ENCODE data around the gene ZNF625. TPM values are rescaled to one million over a fixed set of nuclear protein-coding genes. Genes with fewer than 3 reads are reported as not detected.
A peak's percentile ranks its signal among the peaks of the same experiment; 100 is the strongest.

ZNF625 gene
- total RNA-seq = 28.0 and 29.7 TPM in 2 replicates
- long read RNA-seq, partial matches to known transcripts = 0 of 2 reads
- long read RNA-seq, other reads (novel, unspliced or antisense) = 2 of 2 reads

DNA sequence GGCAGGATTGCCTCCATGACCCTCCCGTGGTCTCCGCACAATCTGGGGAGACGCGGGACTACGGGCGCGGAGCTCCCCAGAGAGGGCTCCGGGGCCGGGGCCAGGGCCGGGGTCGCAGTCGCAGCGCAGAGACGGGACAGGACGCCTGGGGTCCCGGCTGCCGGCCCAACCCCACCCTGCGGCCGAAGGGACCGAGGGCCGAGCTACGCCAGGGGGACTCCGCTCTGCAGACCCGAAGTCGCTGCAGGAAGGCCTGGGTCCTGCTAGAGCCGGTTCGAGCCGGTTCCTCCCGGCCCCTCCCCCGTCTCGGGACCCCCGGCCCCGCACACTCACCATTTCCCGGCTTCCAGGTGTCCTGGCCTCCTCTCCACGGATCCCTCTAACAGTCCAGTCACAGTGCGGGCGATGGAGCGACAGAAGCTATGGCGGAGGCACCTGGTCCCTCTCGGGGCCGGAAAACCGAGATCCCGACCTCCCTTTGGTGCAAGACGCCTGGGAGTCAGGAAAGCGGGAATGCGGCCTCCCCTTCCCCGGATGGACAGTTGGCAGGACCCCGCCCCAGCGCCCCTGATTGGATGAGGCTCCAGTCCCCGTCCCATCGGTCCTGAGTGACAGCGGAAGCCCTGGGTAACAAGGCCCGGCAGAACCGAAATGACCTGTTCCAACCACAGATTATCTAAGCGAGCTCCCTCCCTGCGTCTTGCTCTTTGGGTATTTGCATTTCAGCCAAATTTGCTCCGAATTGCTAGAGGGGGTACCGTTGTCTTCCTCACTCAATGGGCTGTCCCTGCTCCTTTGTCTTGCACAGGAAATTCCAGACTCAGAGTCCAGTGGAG, at the start of gene ZNF625:
ZNF625 (minus strand) TSS at position 512 of the 836 bp plus-strand sequence; CDS start at position 336, 176 bp downstream.
- Mint-ChIP-seq H3K4me1 (ENCODE audit: low read depth) (peaks cover 11% of the 10 kb centered on the region), H3K9me3 (ENCODE audit: low read depth) (peaks cover 8% of the 10 kb centered on the region), H3K27me3 (peaks cover 3% of the 10 kb centered on the region), H3K4me3 (ENCODE audit: low read depth) (peak within 1 kb of the TSS; percentile 94), H3K27ac (peak within 1 kb of the TSS; percentile 99), H3K36me3 (ENCODE audit: insufficient read depth) (peaks cover 31% of the 10 kb centered on the region)
- peak; percentile 85 for DNase-seq (ENCODE audit: low spot score, unreplicated experiment)
- TF ChIP-seq CTCF (IDR thresholded peaks at IDR 0.05; ENCODE audit: unreplicated experiment) = no peak

DNA sequence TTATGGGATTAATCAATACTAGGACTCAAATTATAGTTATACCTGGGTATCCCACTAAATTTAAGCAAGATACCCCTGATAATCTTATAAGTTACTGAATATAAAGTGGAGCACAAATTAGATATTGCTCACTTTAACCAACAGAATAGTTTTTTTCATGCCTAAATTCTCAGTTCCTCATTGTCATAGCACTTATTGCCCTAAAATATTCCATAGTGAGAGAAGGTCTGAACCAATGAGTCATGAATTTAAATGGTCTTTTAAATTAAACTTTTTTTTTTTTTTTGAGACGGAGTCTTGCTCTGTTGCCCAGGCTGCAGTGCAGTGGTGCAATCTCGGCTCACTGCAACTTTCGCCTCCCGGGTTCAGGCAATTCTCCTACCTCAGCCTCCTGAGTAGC, 48.8 kb upstream of the ZNF625 start:
- no peak for DNase-seq (ENCODE audit: low spot score, unreplicated experiment)
- Mint-ChIP-seq H3K36me3 (ENCODE audit: insufficient read depth) (peaks cover 71% of the 10 kb centered on the region), H3K27ac (no peak overlapping the region), H3K9me3 (ENCODE audit: low read depth) (peaks cover 63% of the 10 kb centered on the region), H3K4me1 (ENCODE audit: low read depth) (no peaks in the 10 kb centered on the region), H3K4me3 (ENCODE audit: low read depth) (no peak overlapping the region), H3K27me3 (no peaks in the 10 kb centered on the region)
- TF ChIP-seq CTCF (IDR thresholded peaks at IDR 0.05; ENCODE audit: unreplicated experiment) = no peak

DNA sequence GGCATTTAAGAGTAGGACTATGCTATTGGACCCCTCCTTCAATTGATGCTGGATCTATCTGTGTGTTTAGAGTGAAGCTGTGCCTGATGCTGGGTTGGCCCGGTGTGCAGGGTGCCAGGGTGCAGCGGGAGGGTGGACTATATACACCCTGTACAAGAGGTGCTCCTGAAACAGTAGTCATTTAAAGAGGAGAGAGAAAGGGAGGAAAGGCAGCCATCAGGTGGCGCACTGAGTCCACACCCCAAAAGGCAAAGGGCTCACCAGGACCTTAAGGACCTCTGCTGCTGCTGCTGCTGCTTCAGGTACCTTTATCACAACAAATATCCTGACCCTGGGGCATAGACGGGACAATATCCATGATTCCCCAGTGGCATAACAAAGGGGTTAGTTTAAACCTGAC, 45.7 kb upstream of the ZNF625 start:
- no peak overlapping the region for H3K4me3 Mint-ChIP-seq (ENCODE audit: low read depth)
- peaks cover 56% of the 10 kb centered on the region for H3K9me3 Mint-ChIP-seq (ENCODE audit: low read depth)
- no peak for TF ChIP-seq CTCF (IDR thresholded peaks at IDR 0.05; ENCODE audit: unreplicated experiment)
- H3K4me1 Mint-ChIP-seq (ENCODE audit: low read depth) = no peaks in the 10 kb centered on the region
- DNase-seq (ENCODE audit: low spot score, unreplicated experiment) = no peak
- H3K27me3 Mint-ChIP-seq = no peaks in the 10 kb centered on the region
- no peak overlapping the region for H3K27ac Mint-ChIP-seq
- peaks cover 59% of the 10 kb centered on the region for H3K36me3 Mint-ChIP-seq (ENCODE audit: insufficient read depth)

DNA sequence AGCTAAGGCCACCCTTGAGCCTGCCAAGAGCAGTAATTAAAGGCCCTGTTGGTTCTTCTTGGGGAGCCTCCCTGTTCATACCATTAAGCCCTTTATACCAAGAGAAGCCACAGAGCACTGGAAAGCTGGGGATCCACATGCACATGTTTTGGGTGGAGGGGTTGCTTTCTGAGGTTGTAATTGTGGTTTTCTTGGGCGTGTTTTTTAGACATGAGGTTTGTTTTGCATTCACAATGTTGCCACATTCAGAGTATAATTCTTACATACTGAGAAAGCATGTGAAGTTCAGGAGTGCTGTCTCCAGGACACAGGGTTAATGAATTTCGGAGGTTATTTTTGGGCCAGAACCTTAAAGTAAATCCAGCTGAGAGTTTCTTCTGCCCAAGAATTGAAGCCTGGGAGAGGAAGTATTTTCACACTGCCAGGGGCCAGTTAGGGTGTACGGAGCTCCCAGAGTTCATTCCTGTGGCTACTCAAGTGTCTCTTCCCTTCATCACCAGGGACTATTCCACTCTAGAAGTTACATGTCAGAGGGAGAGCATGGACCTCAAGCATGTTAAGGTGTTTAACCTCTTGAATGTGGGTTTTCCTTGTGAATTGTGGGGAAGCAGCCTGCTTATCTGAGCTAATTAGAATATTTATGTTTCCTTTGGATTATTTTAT, 43.4 kb upstream of the ZNF625 start:
- Mint-ChIP-seq H3K9me3 (ENCODE audit: low read depth) (peaks cover 53% of the 10 kb centered on the region), H3K4me3 (ENCODE audit: low read depth) (no peak overlapping the region), H3K27ac (no peak overlapping the region), H3K4me1 (ENCODE audit: low read depth) (no peaks in the 10 kb centered on the region), H3K36me3 (ENCODE audit: insufficient read depth) (peaks cover 59% of the 10 kb centered on the region), H3K27me3 (no peaks in the 10 kb centered on the region)
- DNase-seq (ENCODE audit: low spot score, unreplicated experiment) = no peak
- no peak for TF ChIP-seq CTCF (IDR thresholded peaks at IDR 0.05; ENCODE audit: unreplicated experiment)

GRCh38 chr19:12198136-12198535, 41.6 kb upstream of the ZNF625 start:
- Mint-ChIP-seq H3K27me3 (no peaks in the 10 kb centered on the region), H3K36me3 (ENCODE audit: insufficient read depth) (peaks cover 58% of the 10 kb centered on the region), H3K27ac (peak overlapping the region; percentile 74), H3K4me3 (ENCODE audit: low read depth) (no peak overlapping the region), H3K9me3 (ENCODE audit: low read depth) (peaks cover 48% of the 10 kb centered on the region), H3K4me1 (ENCODE audit: low read depth) (no peaks in the 10 kb centered on the region)
- TF ChIP-seq CTCF (IDR thresholded peaks at IDR 0.05; ENCODE audit: unreplicated experiment) = no peak
- DNase-seq (ENCODE audit: low spot score, unreplicated experiment) = no peak
